ENCODE measurements around the gene PLEKHG3.

GRCh38 chr14:64715146-64715627, 11.0 kb downstream of the PLEKHG3 start:
- TF ChIP-seq CTCF (IDR thresholded peaks at IDR 0.05 in 2 of 3, conservative IDR thresholded peaks at IDR 0.05 in 1 of 3; ENCODE audit: control insufficient read depth in 2 of 3, extremely low read depth in 1 of 3, insufficient read depth in 1 of 3, low read depth in 3 of 3, low read length in 3 of 3): no peak
- no peak for TF ChIP-seq ZBTB11 (CRISPR knock-in tag; IDR thresholded peaks at IDR 0.05)
- TF ChIP-seq TAF1 (IDR thresholded peaks at IDR 0.05; ENCODE audit: borderline replicate concordance, low read depth, low read length): no peak
- no peak for TF ChIP-seq SIX5 (IDR thresholded peaks at IDR 0.05; ENCODE audit: low read depth, low read length, severe bottlenecking)
- TF ChIP-seq ZBTB40 (IDR thresholded peaks at IDR 0.05; ENCODE audit: borderline replicate concordance): no peak
- no peak for TF ChIP-seq SP1 (IDR thresholded peaks at IDR 0.05; ENCODE audit: low read depth, low read length)
